ENCODE measurements around the gene MAP3K5. TPM values are rescaled to one million over a fixed set of nuclear protein-coding genes. Genes with fewer than 3 reads are reported as not detected.

Gene MAP3K5
- total and polyA plus RNA-seq, 9 donors = 37.0 to 217 (median 80.2) TPM

- Histone ChIP-seq H3K4me3 (no peak overlapping the region), H3K9me3 (no peaks in the 10 kb centered on the region), H3K4me1 (ENCODE audit: insufficient read depth) (peaks cover 29% of the 10 kb centered on the region), H3K36me3 (no peaks in the 10 kb centered on the region), H3K27me3 (no peaks in the 10 kb centered on the region), H3K27ac (peak overlapping the region in 1 of 2 donors; percentile 65)
- DNase-seq = no peak
- TF ChIP-seq EP300 (IDR thresholded peaks at IDR 0.05) = no peak
- TF ChIP-seq POLR2A (IDR thresholded peaks at IDR 0.05) = no peak
- no peak for TF ChIP-seq CTCF (IDR thresholded peaks at IDR 0.05)
- intact Hi-C loops (cut with DNase I) = no loop called here
- 19 to 49% (median 26%) methylated on average over 3 of the region's 3 CpGs for WGBS, 3 donors
Measured at GRCh38 chr6:136766274-136766673, 26.0 kb downstream of the MAP3K5 start.

- H3K27ac ChIP-seq = no peak overlapping the region
- H3K4me1 ChIP-seq (ENCODE audit: insufficient read depth) = peaks cover 34% of the 10 kb centered on the region
- no peaks in the 10 kb centered on the region for H3K9me3 ChIP-seq
- no peak for DNase-seq
- 94 to 97% (median 96%) methylated on average over 3 of the region's 3 CpGs for WGBS, 3 donors
- intact Hi-C loops (cut with DNase I) = no loop called here
- no peak overlapping the region for H3K4me3 ChIP-seq
- TF ChIP-seq CTCF (IDR thresholded peaks at IDR 0.05) (no peak), POLR2A (IDR thresholded peaks at IDR 0.05) (no peak), EP300 (IDR thresholded peaks at IDR 0.05) (no peak)
- H3K27me3 ChIP-seq = no peaks in the 10 kb centered on the region
- no peaks in the 10 kb centered on the region for H3K36me3 ChIP-seq
Measured at GRCh38 chr6:136764517-136764993, 27.7 kb downstream of the MAP3K5 start.

- H3K27ac ChIP-seq = no peak overlapping the region
- intact Hi-C loops (cut with DNase I) = no loop called here
Measured at GRCh38 chr6:136763716-136764516, 28.4 kb downstream of the MAP3K5 start.

GRCh38 chr6:136763255-136763654 lies 29.0 kb downstream of the MAP3K5 start:
- H3K4me3 ChIP-seq = no peak overlapping the region
- peaks cover 34% of the 10 kb centered on the region for H3K4me1 ChIP-seq (ENCODE audit: insufficient read depth)
- H3K27ac ChIP-seq = no peak overlapping the region
- no peak for DNase-seq
- WGBS, 3 donors = 94 to 99% (median 97%) methylated on average over 1 of the region's 1 CpG
- intact Hi-C loops (cut with DNase I) = no loop called here
- no peaks in the 10 kb centered on the region for H3K27me3 ChIP-seq
- no peaks in the 10 kb centered on the region for H3K36me3 ChIP-seq
- no peak for TF ChIP-seq CTCF (IDR thresholded peaks at IDR 0.05)
- no peak for TF ChIP-seq EP300 (IDR thresholded peaks at IDR 0.05)
- no peak for TF ChIP-seq POLR2A (IDR thresholded peaks at IDR 0.05)
- H3K9me3 ChIP-seq = no peaks in the 10 kb centered on the region

More at GRCh38 chr6:136763716-136764516, 28.4 kb downstream of the MAP3K5 start:
- H3K36me3 ChIP-seq = no peaks in the 10 kb centered on the region
- H3K4me3 ChIP-seq = no peak overlapping the region
- TF ChIP-seq EP300 (IDR thresholded peaks at IDR 0.05) (no peak), POLR2A (IDR thresholded peaks at IDR 0.05) (no peak), CTCF (IDR thresholded peaks at IDR 0.05) (no peak)
- WGBS, 3 donors = 79 to 95% (median 91%) methylated on average over 5 of the region's 5 CpGs
- no peak for DNase-seq
- H3K4me1 ChIP-seq (ENCODE audit: insufficient read depth) = peaks cover 34% of the 10 kb centered on the region
- no peaks in the 10 kb centered on the region for H3K27me3 ChIP-seq
- H3K9me3 ChIP-seq = no peaks in the 10 kb centered on the region
